ENCODE measurements around the gene PCNX1. TPM values are rescaled to one million over a fixed set of nuclear protein-coding genes. Genes with fewer than 3 reads are reported as not detected.
"Not testable (repeated sequence)": the region's sequence is repeated elsewhere in the genome, so short reads cannot be mapped to it uniquely, and the experiment has no call there.

The PCNX1 gene
- total RNA-seq, result 10 to 100 TPM; 58.4 to 58.6 TPM
- long read RNA-seq, donor 1, partial matches to known transcripts, result 3 of 6 reads
- long read RNA-seq, donor 1, other reads (novel, unspliced or antisense), result 3 of 6 reads
- long read RNA-seq, donor 2, partial matches to known transcripts, result 2 of 4 reads
- long read RNA-seq, donor 2, other reads (novel, unspliced or antisense), result 2 of 4 reads

DNA sequence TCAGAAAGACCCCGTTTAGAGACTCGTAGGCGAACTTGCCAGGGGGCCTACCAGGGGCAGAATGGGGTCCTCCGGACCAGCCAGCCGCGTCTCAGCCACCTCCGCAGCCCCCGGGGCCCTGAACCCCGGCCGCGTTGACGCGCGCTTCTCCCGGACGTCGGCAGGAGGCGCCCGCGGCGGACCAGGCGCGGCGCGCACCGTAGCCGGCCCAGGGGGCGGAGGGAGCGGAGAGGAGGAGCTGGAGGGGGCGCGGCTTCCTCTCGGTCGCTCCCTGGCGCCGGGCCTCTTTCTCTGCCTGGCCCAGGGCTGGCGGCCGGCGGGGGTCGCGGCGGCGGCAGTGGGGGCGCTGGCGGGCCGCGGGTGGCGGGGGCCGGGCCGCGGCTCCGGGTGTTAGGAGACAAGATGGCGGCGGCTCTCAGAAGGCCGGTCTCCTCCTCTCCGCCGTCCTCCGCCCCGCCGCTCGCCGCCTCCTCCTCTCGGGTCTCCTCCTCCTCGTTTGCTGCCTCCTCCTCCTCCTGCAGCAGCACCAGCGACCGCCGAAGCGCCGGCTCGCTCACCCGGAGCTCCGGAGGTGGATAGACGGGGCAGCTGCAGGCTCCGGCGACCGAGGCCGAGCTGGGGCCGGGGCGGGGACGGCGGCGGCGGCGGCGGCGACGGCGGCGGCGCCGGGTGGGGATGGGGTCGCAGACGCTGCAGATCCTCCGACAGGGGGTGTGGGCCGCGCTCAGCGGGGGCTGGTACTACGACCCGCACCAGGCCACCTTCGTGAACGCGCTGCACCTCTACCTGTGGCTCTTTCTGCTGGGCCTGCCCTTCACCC, at the start of gene PCNX1:
PCNX1 (plus strand) TSS at position 284 of the 820 bp plus-strand sequence; CDS start at position 676, 392 bp downstream.
- intact Hi-C loops (cut with DNase I), result loop anchor here in 1 of 2 donors (5.0 kb wide), 1 partner anchor 65 kb away; no protein-coding TSS in a partner anchor
- DNase-seq (ENCODE audit: low spot score), result peak; percentile 97

DNA sequence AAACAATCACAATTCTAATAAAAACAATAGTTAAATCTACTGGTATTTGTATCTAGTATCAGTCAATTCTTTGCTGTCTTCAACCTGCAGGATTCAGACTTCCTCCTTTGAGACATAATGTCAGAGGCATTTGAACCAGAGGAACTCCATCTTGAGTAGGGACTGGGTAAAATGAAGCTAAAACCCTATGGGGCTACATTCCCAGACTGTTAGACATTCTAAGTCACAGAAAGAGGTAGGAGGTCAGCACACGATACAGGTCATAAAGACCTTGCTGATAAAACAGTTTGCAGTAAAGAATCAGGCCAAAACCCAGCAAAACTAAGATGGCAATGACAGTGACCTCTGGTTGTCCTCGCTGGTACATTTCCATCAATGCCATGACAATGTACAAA, 49.8 kb upstream of the PCNX1 start:
- intact Hi-C loops (cut with DNase I), result no loop called here
- DNase-seq (ENCODE audit: low spot score), result no peak

DNA sequence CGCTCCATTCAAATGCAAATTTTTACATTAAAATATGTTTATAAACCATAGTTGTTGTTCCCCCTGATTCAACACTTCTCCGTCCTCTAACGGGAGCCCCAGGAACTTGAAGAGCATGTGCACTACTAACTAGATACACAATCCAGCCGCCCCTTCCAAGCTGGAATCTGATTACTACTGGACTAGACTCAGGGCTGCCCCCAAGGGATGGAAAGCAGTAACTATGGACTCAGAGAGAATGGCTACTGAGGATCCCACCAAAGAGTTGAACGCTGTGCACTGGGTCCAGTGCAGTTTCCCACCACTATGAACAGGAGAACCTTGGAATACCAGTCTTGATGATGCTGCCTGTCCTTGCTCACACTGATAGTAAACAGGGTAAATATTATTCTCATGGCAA, 48.6 kb upstream of the PCNX1 start:
- intact Hi-C loops (cut with DNase I), result no loop called here
- no peak for DNase-seq (ENCODE audit: low spot score)

DNA sequence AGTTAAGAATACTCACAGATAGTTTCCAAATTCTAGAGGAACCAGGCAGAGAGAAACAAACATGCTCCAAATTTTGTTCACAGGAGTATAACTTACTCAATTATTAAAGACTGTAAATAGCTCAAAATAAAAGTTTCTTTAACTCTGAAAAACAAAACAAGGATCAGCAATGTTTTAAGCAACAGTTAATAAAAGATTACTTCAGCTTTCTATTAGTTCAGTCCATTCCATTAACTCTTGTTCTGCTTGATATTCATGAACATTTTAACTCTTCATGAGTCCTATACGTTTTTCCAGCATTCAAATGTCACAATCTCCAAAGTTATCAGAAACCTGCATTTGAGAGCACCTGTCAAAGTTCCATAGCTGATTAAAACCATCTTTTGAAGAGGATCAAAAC, 40.3 kb upstream of the PCNX1 start:
- intact Hi-C loops (cut with DNase I); DNase-seq (ENCODE audit: low spot score): not testable (repeated sequence)

DNA sequence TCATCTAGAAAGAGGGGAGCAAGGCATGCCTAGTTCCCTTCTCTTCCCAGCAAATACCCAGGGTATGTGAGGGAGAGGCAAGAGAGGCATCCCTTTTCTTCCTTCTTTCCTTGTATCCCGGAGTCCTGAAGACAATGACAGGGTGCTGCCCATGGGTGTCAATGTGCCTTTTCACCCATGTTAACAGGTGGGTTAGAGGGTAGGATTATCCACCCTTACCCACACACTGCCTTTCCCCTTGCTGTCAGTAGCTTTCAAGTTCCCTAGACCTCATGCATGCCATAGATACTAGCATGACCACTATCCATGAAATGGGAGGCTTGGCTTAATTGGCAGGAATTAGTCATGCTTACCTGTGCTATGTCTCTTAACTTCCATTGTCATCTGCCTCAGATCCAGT, 36.3 kb upstream of the PCNX1 start:
- no peak for DNase-seq (ENCODE audit: low spot score)
- intact Hi-C loops (cut with DNase I), result no loop called here

DNA sequence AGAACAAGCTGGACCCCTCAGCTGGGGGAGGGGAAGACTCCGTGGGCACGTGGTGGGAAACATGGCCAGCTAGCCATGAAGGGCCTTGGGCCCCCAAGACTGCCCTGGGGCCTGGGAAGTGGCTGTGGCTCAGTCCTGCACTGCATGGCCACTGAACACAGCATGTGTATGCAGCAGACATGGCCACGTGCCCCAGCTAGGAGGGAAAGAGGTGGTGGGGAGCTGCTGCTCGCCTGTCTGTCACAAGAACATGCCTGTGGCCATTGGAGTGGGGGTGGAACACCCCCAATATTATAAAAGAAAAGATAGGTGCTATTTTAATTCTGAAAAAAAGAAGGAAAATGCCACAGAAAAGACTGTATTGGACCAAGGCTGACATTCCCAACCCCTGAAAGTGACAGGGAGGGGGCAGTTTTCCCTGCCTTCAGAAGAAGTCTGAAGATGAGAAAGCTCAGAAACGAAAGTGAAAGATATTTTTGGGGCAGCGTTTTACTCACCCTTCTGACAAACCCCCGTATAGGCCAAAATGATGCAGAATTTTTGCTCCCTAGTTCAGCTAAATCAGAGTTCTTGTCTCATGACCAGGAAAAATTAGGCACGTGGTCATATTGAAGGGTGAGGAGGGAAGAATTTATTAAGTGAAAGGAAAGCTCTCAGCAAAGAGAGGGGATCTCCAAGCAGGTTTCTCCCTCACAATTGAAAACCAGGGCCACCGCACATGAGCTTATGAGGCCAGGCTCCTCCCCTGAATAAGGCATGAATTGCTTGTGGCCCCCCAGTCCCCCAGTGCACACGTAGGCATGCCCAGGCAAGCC, 35.2 kb upstream of the PCNX1 start:
- intact Hi-C loops (cut with DNase I), result no loop called here
- DNase-seq (ENCODE audit: low spot score), result no peak

DNA sequence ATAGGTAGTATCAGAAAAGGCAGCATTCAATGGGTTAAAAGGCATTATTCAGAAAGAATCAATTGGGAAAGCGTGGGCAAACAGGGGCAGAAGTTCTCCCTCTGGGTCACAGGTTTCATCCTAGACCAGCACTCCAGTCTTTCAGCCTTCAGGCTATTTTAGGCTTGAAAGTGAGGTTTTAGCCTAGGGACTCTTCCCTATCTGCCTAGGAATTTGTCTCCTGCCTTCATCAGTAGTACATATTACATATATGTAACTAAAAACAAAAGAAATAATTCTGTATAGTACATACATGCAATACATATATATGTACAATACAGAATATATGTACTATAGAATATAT, 34.6 kb upstream of the PCNX1 start:
- intact Hi-C loops (cut with DNase I), result no loop called here
- DNase-seq (ENCODE audit: low spot score), result no peak

DNA sequence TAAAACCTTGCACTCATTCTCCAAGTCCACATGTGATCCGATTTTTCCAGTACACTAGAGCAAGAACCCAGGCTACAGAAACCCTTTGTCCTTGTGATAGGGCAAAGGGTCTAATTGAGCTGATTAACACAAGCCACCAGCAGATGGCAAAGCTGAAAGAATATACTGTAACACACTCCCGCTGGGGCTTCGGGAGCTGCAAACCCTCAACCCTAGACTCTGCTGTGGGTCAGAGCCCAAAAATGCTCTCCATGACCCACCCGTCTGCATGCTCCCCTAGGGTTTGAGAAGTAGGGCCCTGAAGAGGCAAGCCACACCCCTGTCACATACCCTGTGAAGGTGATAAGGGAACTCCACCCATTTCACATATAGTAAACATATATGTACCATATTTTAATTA, 33.6 kb upstream of the PCNX1 start:
- no peak for DNase-seq (ENCODE audit: low spot score)
- intact Hi-C loops (cut with DNase I), result no loop called here

DNA sequence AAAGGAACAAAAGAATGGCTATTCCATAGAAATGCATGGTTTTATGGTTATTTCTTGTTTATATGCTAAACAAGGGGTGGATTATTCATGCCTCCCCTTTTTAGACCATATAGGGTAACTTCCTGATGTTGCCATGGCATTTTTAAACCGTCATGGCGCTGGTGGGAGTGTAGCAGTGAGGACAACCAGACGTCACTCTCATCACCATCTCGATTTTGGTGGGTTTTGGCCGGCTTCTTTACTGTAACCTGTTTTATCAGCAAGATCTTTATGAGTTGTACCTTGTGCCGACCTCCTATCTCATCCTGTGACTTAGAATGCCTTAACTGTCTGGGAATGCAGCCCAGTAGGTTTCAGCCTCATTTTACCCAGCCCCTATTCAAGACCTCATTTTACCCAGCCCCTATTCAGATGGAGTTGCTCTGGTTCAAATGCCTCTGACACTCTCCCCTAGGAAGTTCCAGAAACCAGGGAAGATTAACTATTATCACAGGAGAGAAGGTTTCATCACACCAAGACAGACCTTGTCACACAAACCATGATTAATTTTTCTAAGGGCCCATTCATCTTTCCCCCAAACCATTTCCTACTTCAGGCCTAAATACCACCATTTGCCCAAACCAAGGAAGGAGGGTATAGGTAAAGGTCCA, 31.3 kb upstream of the PCNX1 start:
- intact Hi-C loops (cut with DNase I); DNase-seq (ENCODE audit: low spot score): not testable (repeated sequence)

DNA sequence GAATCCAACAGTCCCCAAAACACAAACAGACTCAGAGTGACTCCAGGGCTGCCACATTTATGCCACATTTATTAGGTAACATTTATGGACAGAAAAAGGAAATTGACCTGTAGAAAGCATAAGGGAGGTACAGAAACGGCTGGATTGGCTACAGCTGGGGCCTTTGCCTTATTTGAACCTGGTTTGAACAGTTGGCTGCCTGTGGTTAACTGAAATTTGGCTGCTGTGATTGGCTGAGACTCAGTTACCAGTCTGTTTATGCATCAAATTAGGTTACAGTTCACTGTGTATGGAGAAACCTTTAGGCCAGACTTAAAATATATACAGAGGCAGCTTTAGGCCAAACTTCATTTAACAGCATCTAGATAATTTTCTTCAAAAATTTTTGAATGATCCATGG, 27.8 kb upstream of the PCNX1 start:
- no peak for DNase-seq (ENCODE audit: low spot score)
- intact Hi-C loops (cut with DNase I), result no loop called here

DNA sequence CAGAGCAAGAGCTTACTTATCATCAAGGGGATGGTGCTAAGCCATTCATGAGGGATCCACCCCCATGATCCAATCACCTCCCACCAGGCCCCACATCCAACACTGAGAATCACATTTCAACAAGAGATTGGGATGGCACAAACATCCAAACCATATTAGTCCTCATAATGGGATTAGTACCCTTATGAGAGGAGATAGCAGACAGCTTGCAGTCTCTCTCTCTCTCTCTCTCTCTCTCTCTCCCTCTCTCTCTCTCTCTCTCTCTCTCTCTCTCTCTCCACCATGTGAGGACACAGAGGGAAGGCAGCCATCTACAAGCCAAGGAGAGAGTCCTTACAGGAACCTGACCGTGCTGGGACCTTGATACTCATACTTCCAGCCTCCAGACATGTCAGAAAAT, 26.4 kb upstream of the PCNX1 start:
- not testable (repeated sequence) for DNase-seq (ENCODE audit: low spot score)
- intact Hi-C loops (cut with DNase I), result loop anchor here in 1 of 2 donors (10.0 kb wide), 1 partner anchor 1544 kb away; no protein-coding TSS in a partner anchor

DNA sequence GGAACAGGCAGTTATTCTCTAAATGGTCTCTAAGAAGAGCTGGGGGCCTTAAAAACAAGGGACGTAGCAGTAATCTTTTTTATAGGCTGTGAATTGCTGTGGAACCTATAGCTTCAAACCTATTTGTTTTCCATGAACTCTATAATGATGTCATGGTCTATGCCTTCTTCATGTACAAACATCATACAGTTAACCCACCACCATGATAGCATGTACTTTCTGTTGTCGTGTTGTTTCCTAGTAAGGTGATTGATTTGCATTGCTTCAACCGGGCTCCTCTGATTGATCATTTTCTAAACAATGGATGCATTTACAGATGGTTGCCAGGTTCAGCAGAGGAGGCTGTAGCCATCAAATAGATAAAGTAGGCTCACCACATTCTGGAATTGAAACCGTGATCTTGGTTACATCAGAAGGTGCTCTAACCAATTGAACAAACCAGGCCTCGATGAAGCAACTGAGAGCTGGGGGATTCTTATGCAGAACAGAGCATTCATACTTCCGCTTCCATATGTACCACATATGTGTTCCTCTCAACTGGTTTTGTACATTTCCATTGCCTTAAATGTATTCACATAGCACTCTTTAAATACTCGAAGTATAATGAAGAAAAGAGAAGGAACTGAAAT, 25.6 kb upstream of the PCNX1 start:
- no peak for DNase-seq (ENCODE audit: low spot score)

DNA sequence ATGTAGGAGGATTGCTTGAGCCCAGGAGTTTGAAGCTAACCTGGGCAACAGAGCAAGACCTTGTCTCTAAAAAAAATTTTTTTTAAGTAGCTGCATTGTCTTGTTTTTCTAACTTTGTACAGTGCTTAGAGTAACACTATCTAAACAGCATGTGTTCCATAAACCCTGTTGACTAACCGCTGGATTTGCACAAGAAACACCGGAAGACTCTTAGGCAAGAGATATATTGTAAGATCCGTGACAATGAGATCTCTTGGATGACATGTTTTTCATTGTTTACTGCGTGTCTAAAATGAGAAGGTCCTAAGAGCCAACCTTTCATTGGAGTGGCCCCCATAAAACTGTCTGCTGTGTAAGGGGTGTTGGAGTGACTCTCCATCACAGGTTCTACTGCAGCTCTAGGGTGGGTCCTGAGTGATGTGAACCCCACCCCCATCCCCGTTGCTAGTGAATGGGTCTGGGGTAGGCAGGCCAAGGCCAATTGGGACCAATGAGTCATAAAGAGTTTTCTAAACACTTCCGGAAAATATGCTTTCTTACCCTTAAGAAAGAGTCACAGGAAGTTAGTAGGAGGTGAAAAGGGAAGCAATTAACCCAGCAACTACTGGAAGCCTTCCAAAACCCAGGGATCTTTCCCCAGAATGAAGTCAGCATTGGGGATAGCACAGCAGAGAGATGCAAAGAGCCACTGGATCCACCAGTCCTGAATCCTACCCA, 24.3 kb upstream of the PCNX1 start:
- DNase-seq (ENCODE audit: low spot score), result no peak
- intact Hi-C loops (cut with DNase I), result loop anchor here in 1 of 2 donors (10.0 kb wide), 1 partner anchor 1542 kb away; no protein-coding TSS in a partner anchor

More for the DNA sequence above, 25.6 kb upstream of the PCNX1 start:
- intact Hi-C loops (cut with DNase I), result loop anchor here in 1 of 2 donors (10.0 kb wide), 1 partner anchor 1543 kb away; no protein-coding TSS in a partner anchor

DNA sequence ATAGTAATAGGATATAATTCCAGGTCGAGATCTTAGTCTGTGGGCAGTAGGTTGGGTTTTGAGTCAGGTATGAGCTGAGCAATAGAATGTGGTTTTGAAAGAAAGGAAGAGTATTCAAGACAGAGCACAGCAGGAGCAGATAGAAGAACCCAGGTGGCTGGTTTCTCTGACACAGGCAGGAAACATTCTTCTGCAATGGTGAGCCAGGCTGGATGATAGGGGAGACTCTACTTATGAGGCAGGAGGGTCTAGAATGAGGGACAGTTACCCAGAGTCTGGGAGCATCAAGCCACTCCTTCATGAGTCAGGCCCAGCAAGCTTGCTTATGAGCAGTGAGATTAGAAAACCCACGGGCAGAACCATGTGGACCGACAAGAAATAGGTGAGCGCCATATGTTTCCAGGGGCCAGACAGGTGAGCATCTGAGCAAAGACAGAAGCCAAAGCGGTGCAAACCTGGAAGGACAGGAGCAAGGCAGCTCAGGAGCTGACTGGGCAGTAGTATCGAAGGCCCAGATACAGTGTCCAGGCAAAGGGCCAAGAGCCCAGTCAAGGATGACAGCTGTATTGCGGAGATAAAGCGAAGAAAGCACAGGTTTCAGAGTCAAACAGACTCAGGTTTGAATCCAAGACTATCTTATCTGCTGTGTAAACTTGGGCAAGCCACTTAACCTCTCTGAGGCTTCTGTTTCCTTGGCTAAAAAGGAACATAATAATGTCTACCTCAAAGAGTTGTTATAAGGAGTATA, 22.5 kb upstream of the PCNX1 start:
- intact Hi-C loops (cut with DNase I), result loop anchor here in 1 of 2 donors (10.0 kb wide), 1 partner anchor 1540 kb away; no protein-coding TSS in a partner anchor
- DNase-seq (ENCODE audit: low spot score), result no peak

DNA sequence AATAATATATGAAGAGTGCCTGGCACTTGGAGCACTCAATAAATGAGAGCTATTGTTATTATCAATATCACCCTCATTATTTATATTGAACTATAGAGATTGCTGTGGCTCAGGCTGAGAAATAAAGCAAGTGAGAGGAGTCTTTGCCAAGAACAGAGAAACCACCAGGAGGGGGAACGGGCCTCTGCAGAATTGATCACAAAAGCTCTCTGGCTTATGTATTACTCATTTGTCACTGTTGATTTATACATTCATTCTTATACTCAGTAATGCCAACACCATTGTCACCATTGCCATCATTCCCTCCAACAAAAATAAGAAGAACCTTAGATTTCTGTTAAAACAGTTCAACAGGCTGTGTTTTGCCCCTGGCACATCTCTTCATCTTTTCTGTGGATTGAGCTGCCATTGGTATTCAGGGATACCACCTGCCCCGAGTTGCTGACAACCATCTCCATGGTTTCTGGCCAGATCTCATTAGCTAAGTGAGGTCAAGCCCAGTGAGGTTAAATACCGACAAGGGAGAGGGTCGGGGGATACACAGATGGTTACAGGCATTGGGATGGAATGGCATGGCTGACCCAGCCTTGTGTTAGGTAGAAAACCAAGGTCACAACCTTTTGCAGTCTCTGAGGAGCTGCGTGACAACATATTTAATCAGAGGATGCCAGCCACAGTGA, 21.8 kb upstream of the PCNX1 start:
- intact Hi-C loops (cut with DNase I), result loop anchor here in 1 of 2 donors (10.0 kb wide), 1 partner anchor 1539 kb away; no protein-coding TSS in a partner anchor
- DNase-seq (ENCODE audit: low spot score), result no peak

DNA sequence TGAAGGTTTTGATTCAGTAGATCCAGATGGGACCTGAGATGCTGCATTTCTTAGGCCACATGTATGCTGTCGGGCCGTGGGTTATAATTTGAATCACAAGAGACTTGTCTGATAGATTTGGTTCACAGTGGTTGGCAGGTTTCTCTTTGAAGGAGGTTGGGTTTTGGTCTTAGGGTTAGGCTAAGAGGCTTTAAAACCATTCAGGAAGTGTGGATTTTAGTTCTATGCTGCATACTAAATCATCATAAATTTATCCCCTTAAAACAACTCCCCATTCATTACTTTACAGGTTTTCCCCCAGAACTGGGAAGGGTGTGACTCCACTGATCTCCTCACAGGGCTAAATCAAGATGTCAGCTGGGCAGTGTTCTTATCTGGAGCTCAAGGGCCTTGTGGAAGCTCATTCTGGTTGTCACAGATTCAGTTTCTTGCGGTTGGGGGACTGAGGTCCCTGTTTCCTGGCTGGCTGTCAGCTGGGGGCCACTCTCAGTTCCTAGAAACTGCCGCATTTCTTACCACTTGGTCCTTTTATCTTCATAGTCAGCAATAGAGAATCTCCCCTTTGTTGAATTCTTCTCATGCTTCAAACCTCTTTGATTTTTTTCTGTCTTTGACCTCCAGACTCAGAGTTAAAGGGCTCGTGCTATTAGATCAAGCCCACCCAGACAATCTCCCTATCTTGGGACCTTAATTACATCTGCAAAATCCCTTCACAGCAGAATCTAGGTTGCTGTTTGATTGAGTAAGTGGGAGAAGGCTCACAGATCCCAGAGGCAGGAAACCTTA, 20.6 kb upstream of the PCNX1 start:
- intact Hi-C loops (cut with DNase I), result loop anchor here in 1 of 2 donors (10.0 kb wide), 1 partner anchor 1538 kb away; no protein-coding TSS in a partner anchor
- DNase-seq (ENCODE audit: low spot score), result no peak

Data from posterior vena cava (tissue), 2 donors.